GM21526 (cell line): ENCODE measurements around the gene ANKRD10.

Experiments used
- ATAC-seq: cut with Tn5 transposase; IDR thresholded peaks from one replicate; pipeline ENCODE4 v1.9.1; 2021; ENCODE audit warnings: moderate library complexity; ENCODE audit not compliant: unreplicated experiment, low FRiP score

ANKRD10 gene

GRCh38 chr13:110916301-110917142 lies 1.7 kb upstream of the ANKRD10 start:
- no peak for ATAC-seq

- ATAC-seq, result no peak
Measured at GRCh38 chr13:110915874-110916206, 971 bp upstream of the ANKRD10 start.

DNA sequence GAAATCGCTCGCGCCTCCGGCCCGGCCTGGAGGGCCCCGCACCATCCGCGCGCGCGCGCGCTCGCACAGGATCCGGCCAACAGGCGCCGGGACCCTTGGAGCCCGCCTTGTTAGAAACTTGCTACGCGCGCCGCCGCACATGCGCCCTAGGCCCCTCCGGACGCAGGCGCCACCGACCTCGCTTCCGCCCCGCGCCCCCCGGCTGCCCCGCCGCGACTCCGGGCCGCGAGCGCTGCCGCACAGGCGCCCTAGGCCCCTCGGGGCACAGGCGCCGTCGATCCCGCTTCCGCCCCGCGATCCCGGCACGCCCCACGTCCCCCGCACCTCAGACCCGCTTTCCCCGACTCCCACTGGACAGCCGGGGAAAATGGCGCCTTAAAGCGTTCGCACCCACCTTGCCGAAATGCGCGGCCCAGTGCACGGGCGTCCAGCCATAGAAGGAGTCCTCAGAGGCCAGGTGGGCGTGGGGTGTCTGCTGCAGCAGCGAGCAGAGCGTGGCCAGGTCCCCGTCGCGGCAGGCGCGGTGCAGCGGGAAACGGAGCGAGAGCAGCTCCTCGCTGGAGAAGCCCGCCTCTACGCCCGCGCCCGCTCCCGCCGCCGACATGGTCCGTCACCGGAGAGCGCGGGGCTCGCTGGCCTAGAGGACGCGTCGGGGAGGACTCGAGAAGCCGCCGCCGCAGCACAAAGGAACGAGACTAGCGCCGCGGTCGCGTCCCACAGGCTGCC lies 375 bp downstream of the ANKRD10 start:
- peak; percentile 34 for ATAC-seq

DNA sequence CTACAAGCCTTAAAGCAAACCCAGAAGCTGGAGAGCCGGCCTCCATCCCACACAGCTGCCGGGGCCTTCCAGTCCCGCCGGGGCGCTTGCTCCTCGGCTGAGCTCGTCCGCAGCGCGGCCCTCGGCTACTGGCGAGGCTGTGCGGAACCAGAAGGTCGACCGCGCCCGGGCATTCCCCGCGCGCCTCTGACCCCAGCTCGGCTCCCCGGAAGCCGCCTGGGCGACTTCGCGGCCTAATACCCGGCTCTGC lies 863 bp downstream of the ANKRD10 start:
- ATAC-seq, result no peak

DNA sequence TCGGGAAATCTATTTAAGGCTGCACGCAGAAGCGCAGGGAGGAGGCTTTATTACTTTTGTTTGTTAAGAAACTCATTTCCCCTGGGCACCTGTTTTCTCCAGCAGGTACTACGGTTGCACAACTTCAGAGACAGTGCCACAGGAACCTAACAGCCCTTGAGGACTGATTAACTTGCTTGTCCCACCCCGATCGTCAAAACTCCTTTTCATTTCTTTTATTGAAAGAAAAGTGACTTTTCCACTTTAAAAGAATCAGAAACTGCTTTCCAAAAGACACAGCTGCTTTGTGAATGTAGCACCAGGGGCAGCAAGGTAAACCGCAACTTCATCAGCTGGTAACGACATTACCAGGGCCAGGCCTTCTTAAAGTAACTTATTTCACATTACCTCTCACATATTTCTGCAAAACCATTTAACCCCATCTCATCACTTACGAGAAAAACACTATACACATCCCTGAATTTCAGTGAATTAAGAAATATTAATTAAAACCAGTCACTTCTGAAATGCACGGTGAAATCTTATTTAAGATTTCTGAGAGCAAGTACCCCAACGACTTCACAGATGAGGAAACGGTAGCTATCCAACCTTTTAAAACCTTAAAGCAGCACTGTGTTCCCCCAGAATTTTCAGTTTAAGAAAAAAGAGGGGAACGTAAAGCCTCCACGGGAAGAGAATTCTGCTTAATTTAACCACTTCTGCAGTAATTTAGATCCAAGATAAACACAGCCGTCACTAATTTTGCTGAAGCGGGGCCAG lies 1.4 kb downstream of the ANKRD10 start:
- no peak for ATAC-seq

- ATAC-seq, result no peak
Measured at GRCh38 chr13:110912651-110913051, 2.2 kb downstream of the ANKRD10 start.

DNA sequence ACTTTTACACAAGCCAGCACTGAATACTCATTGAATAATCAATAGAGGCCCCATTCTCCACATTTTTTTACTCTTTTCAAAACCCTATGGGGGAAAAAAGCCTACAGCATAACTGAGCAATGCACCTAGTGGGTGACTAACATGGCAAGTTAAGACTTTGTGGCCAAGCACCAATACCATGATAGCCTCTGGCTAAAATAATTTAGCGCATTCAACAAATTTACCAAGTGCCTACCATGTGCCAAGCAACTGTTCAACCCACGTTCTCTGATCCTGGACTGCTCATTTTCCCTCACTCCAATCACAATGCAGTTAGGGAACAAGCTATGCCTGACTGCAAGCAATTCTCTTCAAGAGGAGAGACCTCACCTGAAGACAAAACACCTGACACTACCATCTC lies 3.0 kb downstream of the ANKRD10 start:
- ATAC-seq, result no peak

DNA sequence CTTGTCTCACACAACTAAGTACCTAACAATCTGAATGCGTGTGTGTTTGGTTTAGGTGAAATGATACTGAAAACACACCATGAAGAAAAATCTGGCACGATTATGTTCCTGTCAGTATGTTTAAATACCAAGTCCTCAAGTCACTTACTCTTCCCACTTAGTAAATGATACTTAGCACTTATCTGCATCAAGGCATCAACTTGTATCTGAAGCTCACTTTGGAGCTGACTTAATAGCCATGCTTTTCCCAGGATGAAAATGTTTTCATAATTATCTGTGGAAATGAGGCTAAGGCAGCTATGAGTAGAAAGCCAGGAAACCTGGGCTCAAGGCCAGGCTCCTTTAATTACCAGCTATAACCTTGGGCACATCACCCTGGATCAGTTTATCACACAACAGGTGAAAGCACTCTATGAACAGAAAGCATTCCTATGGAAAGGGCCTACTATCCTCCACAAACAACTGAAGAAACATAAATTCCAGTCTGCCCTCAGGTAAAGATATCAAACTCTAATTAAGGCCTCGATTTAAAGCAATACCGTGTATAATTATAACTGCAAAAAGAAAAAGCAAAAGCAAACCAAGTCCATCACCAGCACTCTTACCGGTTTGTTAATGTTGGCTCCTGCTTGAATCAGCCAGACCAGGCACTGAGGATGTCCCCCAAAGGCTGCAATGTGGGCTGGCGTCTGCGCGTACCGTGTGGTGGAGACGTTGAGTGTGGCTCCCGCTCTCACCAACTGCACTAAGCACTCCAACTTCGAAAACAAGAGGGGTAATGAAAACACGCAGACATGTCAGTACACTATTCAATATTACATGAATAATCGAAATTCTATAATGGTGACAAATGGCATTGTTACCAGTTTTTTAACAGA lies 4.6 kb downstream of the ANKRD10 start:
- ATAC-seq, result no peak

GRCh38 chr13:110907951-110908898 lies 6.6 kb downstream of the ANKRD10 start:
- no peak for ATAC-seq

- no peak for ATAC-seq
Measured at GRCh38 chr13:110907301-110907700, 7.6 kb downstream of the ANKRD10 start.

DNA sequence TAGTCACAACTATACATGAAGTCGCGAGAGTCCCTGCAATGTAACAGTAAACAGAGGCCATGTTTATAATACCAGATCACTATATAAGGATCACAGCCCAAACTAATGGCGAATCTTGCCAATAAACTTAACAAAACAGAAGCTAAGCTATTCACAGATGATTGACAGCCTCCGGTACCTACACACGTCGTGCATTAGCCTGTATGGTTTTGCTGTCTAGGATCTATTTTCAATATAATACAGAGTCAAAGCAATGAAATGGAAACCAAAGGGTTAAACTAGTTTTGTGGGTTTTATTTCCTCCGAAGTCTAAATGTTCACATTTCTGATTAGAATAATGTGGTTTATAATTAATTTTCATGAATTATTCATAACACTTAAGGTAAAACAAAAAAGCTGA lies 10.1 kb downstream of the ANKRD10 start:
- ATAC-seq, result no peak

GRCh38 chr13:110902370-110902769 lies 12.5 kb downstream of the ANKRD10 start:
- no peak for ATAC-seq

- ATAC-seq, result no peak
Measured at GRCh38 chr13:110897521-110897920, 17.3 kb downstream of the ANKRD10 start.

- no peak for ATAC-seq
Measured at GRCh38 chr13:110897014-110897413, 17.9 kb downstream of the ANKRD10 start.

GRCh38 chr13:110894086-110894485 lies 20.8 kb downstream of the ANKRD10 start:
- ATAC-seq, result no peak

DNA sequence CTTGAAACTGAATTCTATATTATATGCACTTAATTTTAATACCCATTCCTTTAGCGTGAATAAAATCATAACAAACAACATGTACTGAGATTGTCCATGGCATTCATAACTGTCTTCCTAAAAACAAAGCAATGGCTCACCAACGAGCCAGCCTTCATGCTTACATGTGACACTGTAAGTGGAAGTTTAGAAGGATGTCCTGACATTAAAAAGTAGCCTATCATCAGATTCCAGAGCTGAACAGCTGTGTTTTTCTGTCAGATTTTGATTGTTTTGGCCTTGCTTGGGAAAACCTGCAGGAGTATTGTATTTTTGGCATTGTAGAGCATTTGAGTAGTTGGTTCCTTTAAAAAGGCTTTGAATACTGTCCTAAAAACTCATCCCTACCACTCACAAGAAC lies 21.3 kb downstream of the ANKRD10 start:
- no peak for ATAC-seq

GRCh38 chr13:110890279-110891165 lies 24.3 kb downstream of the ANKRD10 start:
- no peak for ATAC-seq

GRCh38 chr13:110888390-110888789 lies 26.5 kb downstream of the ANKRD10 start:
- ATAC-seq, result no peak
